Measurements from ENCODE around the gene FOXL2.

DNA sequence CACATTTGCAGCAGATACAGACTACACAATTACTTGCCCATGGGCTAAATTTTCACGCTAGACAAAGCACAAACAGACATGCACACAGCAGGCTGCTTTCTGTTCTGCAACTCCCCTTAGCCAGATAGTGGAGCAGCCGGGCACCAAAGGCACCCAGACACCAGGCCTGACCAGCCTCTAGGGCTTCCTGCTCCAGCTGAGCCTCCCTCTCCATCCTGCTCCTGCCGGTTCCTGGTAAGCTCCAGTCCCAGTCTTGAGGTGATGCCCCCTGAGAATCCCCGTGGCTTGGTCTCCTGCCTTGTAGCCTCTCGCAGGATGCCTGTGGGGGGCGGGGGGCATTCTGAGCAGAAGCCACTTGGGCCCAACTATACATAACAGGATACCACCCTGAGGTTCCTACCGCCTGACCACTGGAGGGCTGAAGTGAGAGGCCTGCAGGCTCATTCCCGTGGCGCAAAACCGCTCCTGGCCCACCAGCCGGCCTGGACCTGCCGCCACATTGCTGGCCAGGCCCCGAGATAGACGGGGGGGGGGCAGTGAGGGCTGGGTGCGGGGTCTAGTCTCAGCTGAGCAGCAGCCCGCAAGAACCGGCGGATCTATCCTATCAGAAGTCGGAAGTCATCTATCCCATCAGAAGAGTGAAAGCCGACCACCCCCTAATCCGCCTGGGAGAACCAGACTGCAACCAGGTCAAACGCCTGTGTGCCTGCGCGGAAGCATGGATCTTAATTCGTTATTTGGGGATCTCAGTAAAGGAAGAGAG is 3.9 kb downstream of the FOXL2 start:
- TF ChIP-seq, protein P1, sequence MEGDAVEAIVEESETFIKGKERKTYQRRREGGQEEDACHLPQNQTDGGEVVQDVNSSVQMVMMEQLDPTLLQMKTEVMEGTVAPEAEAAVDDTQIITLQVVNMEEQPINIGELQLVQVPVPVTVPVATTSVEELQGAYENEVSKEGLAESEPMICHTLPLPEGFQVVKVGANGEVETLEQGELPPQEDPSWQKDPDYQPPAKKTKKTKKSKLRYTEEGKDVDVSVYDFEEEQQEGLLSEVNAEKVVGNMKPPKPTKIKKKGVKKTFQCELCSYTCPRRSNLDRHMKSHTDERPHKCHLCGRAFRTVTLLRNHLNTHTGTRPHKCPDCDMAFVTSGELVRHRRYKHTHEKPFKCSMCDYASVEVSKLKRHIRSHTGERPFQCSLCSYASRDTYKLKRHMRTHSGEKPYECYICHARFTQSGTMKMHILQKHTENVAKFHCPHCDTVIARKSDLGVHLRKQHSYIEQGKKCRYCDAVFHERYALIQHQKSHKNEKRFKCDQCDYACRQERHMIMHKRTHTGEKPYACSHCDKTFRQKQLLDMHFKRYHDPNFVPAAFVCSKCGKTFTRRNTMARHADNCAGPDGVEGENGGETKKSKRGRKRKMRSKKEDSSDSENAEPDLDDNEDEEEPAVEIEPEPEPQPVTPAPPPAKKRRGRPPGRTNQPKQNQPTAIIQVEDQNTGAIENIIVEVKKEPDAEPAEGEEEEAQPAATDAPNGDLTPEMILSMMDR (IDR thresholded peaks at IDR 0.05 in 4 of 5, conservative IDR thresholded peaks at IDR 0.05 in 1 of 5): no peak
- no peak for TF ChIP-seq POLR2A (IDR thresholded peaks at IDR 0.05)

All from gastrocnemius medialis (tissue), 4 donors.